Spinal cord (tissue), 10 donors: ENCODE measurements around the gene MAP4K2. TPM values are rescaled to one million over a fixed set of nuclear protein-coding genes. Genes with fewer than 3 reads are reported as not detected.

ENCODE experiments used
- DNase-seq, 6 donors: peaks; one replicate each; pipeline versions ENCODE4 v3.0.0 to v3.0.0-alpha.2; 2013 to 2015; ENCODE audit warnings: low spot score in 6 of 6, low read depth in 4 of 6
- H3K27ac ChIP-seq: one replicate; pipeline ENCODE4 v1.5.1; 2013; ENCODE audit warnings: low read depth, low read length, control low read depth
- H3K27me3 ChIP-seq: one replicate; pipeline ENCODE4 v1.6.1; 2013; ENCODE audit warnings: low read length; ENCODE audit not compliant: control insufficient read depth, insufficient read depth
- H3K36me3 ChIP-seq: one replicate; pipeline ENCODE4 v1.6.1; 2013; ENCODE audit warnings: low read length; ENCODE audit not compliant: control insufficient read depth, insufficient read depth
- H3K4me1 ChIP-seq: one replicate; pipeline ENCODE4 v1.6.1; 2013; ENCODE audit warnings: low read length; ENCODE audit not compliant: control insufficient read depth, insufficient read depth
- H3K4me3 ChIP-seq: one replicate; pipeline ENCODE4 v1.5.1; 2013; ENCODE audit warnings: low read depth, low read length, control low read depth
- H3K9me3 ChIP-seq: one replicate; pipeline ENCODE4 v1.6.1; 2013; ENCODE audit warnings: low read length; ENCODE audit not compliant: control insufficient read depth, insufficient read depth
- WGBS: methylation state at CpG from one replicate; pipeline ENCODE4 v1.1.5; 2013; ENCODE audit warnings: missing lambda C conversion rate; ENCODE audit not compliant: insufficient coverage; 5-methylcytosine and 5-hydroxymethylcytosine counted together
- polyA plus RNA-seq, 2 donors: library from polyadenylated mRNA; unstranded; fragments of 120-200 nt; gene quantifications; one replicate each; pipeline ENCODE4 v1.2.1, GENCODE V29; 2013; ENCODE audit not compliant: insufficient read length in 2 of 2
- total RNA-seq, 2 donors: library from RNA; depleted of rRNA in 1 of 2; stranded (reverse); fragments of 120-200 nt in 1 of 2; fragments of >200 nt in 1 of 2; gene quantifications; one replicate each; pipeline versions ENCODE4 v1.2.3 to v1.2.4, GENCODE V29; 2013 to 2014
- donor health status: healthy.

MAP4K2 gene
- total and polyA plus RNA-seq, 4 donors: 15.3 to 47.7 (median 31.1) TPM

GRCh38 chr11:64763526-64764039, 39.4 kb downstream of the MAP4K2 start:
- WGBS: 36% methylated on average over 6 of the region's 6 CpGs
- Histone ChIP-seq H3K4me1 (peaks cover 77% of the 10 kb centered on the region), H3K36me3 (peaks cover 66% of the 10 kb centered on the region), H3K9me3 (no peaks in the 10 kb centered on the region), H3K27me3 (no peaks in the 10 kb centered on the region), H3K4me3 (no peak overlapping the region), H3K27ac (peak overlapping the region; percentile 85)
- DNase-seq: no peak

GRCh38 chr11:64762674-64763525, 40.1 kb downstream of the MAP4K2 start:
- H3K36me3 ChIP-seq: peaks cover 60% of the 10 kb centered on the region
- H3K9me3 ChIP-seq: no peaks in the 10 kb centered on the region

GRCh38 chr11:64762277-64762673, 40.7 kb downstream of the MAP4K2 start:
- no peaks in the 10 kb centered on the region for H3K9me3 ChIP-seq
- no peaks in the 10 kb centered on the region for H3K27me3 ChIP-seq
- peaks cover 54% of the 10 kb centered on the region for H3K36me3 ChIP-seq
- H3K4me3 ChIP-seq: no peak overlapping the region
- peaks cover 71% of the 10 kb centered on the region for H3K4me1 ChIP-seq
- DNase-seq: peak in 2 of 6 donors; percentile 20 to 59
- WGBS: 45% methylated on average over 5 of the region's 5 CpGs
- H3K27ac ChIP-seq: peak overlapping the region; percentile 85

More at GRCh38 chr11:64762674-64763525, 40.1 kb downstream of the MAP4K2 start:
- no peak overlapping the region for H3K4me3 ChIP-seq
- 26% methylated on average over 7 of the region's 13 CpGs for WGBS
- peaks cover 76% of the 10 kb centered on the region for H3K4me1 ChIP-seq
- DNase-seq: peak in 2 of 6 donors; percentile 82 to 84
- H3K27me3 ChIP-seq: no peaks in the 10 kb centered on the region
- H3K27ac ChIP-seq: peak overlapping the region; percentile 85

GRCh38 chr11:64760759-64761420, 42.1 kb downstream of the MAP4K2 start:
- 77% methylated on average over 6 of the region's 7 CpGs for WGBS
- Histone ChIP-seq H3K27me3 (no peaks in the 10 kb centered on the region), H3K9me3 (no peaks in the 10 kb centered on the region), H3K4me1 (peaks cover 71% of the 10 kb centered on the region), H3K4me3 (no peak overlapping the region), H3K27ac (no peak overlapping the region), H3K36me3 (peaks cover 42% of the 10 kb centered on the region)
- no peak for DNase-seq

- H3K4me3 ChIP-seq: no peak within 1 kb of the TSS
- H3K27me3 ChIP-seq: no peaks in the 10 kb centered on the region
- H3K9me3 ChIP-seq: no peaks in the 10 kb centered on the region
- H3K27ac ChIP-seq: peak within 1 kb of the TSS; percentile 73
- peaks cover 64% of the 10 kb centered on the region for H3K4me1 ChIP-seq
- peaks cover 33% of the 10 kb centered on the region for H3K36me3 ChIP-seq
- DNase-seq: peak in 2 of 6 donors; percentile 45 to 85
- WGBS: 34% methylated on average over 19 of the region's 24 CpGs
Measured at GRCh38 chr11:64759722-64760719, 43.0 kb downstream of the MAP4K2 start, which contains the start of gene PYGM. Gene PYGM (minus strand): TSS chr11:64759974. CDS start chr11:64759898, 76 bp downstream.

GRCh38 chr11:64759131-64759721, 43.8 kb downstream of the MAP4K2 start:
- DNase-seq: no peak
- 61% methylated on average over 21 of the region's 21 CpGs for WGBS
- Histone ChIP-seq H3K36me3 (peaks cover 32% of the 10 kb centered on the region), H3K4me1 (peaks cover 58% of the 10 kb centered on the region), H3K27me3 (no peaks in the 10 kb centered on the region), H3K9me3 (no peaks in the 10 kb centered on the region), H3K27ac (peak overlapping the region; percentile 73), H3K4me3 (no peak overlapping the region)

- no peak overlapping the region for H3K4me3 ChIP-seq
- 84% methylated on average over 11 of the region's 15 CpGs for WGBS
- no peak overlapping the region for H3K27ac ChIP-seq
- H3K4me1 ChIP-seq: peaks cover 51% of the 10 kb centered on the region
- H3K27me3 ChIP-seq: no peaks in the 10 kb centered on the region
- H3K9me3 ChIP-seq: no peaks in the 10 kb centered on the region
- H3K36me3 ChIP-seq: peaks cover 30% of the 10 kb centered on the region
- DNase-seq: no peak
Measured at GRCh38 chr11:64758330-64759079, 44.5 kb downstream of the MAP4K2 start.

- H3K4me1 ChIP-seq: peaks cover 43% of the 10 kb centered on the region
- peaks cover 28% of the 10 kb centered on the region for H3K36me3 ChIP-seq
- no peak overlapping the region for H3K27ac ChIP-seq
- no peaks in the 10 kb centered on the region for H3K27me3 ChIP-seq
- no peaks in the 10 kb centered on the region for H3K9me3 ChIP-seq
- H3K4me3 ChIP-seq: no peak overlapping the region
- 88% methylated on average over 18 of the region's 19 CpGs for WGBS
- no peak for DNase-seq
Measured at GRCh38 chr11:64757549-64758329, 45.3 kb downstream of the MAP4K2 start.
